OCI-LY7 (cell line): ENCODE results near the gene TTC34.

Experiments used
- EZH2phosphoT487 ChIP-seq: fragments of 200-600 bp; sonication (generic); IDR thresholded peaks from 2 replicates; pipeline ENCODE4 v1.6.1; 2018; ENCODE audit warnings: low read depth, borderline replicate concordance, mild to moderate bottlenecking, mixed run types, antibody characterized with exemption, low read length, moderate library complexity, mixed read lengths
- TF ChIP-seq, protein P1 (sequence below): fragments of 200-600 bp; sonication (generic); conservative IDR thresholded peaks from 2 replicates; pipeline ENCODE4 v1.5.1; 2014; ENCODE audit warnings: mild to moderate bottlenecking, antibody characterized with exemption, low read length, moderate library complexity, mixed read lengths

DNA sequence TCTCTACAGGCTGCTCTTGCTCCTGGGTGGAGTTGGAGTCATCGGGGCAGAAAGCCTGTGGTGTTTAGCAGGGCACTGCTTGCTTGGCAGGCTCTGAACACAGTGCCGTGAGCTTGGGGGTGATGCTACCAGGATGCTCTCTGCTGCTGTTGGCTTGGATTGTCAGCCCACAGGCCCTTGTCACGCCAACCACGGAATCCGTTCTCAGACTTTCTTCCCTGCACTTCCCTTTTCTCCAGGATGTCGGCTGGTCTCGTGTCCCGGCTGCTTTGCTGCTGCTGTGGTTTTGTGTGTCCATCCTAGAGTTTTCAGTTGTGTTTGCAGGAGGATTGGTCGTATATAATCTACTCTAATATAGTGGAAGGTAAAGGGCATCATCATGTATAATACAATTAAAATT is 44.4 kb upstream of the TTC34 start:
- TF ChIP-seq, protein P1, sequence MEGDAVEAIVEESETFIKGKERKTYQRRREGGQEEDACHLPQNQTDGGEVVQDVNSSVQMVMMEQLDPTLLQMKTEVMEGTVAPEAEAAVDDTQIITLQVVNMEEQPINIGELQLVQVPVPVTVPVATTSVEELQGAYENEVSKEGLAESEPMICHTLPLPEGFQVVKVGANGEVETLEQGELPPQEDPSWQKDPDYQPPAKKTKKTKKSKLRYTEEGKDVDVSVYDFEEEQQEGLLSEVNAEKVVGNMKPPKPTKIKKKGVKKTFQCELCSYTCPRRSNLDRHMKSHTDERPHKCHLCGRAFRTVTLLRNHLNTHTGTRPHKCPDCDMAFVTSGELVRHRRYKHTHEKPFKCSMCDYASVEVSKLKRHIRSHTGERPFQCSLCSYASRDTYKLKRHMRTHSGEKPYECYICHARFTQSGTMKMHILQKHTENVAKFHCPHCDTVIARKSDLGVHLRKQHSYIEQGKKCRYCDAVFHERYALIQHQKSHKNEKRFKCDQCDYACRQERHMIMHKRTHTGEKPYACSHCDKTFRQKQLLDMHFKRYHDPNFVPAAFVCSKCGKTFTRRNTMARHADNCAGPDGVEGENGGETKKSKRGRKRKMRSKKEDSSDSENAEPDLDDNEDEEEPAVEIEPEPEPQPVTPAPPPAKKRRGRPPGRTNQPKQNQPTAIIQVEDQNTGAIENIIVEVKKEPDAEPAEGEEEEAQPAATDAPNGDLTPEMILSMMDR: no peak
- TF ChIP-seq EZH2phosphoT487: no peak
